ENCODE results near the gene RIN1.
A peak's percentile ranks its signal among the peaks of the same experiment; 100 is the strongest.
"Not testable (repeated sequence)": the region's sequence is repeated elsewhere in the genome, so short reads cannot be mapped to it uniquely, and the experiment has no call there.

Gene RIN1

GRCh38 chr11:66336234-66337102 is at the start of gene RIN1:
Gene RIN1, minus strand, starts transcription at chr11:66336434. Its CDS starts 32 bp downstream, at chr11:66336402.
- DNase-seq (ENCODE audit: low spot score): peak; percentile 81

- DNase-seq (ENCODE audit: low spot score): not testable (repeated sequence)
Observed at GRCh38 chr11:66384316-66384715, 48.1 kb upstream of the RIN1 start.

- DNase-seq (ENCODE audit: low spot score): not testable (repeated sequence)
Observed at GRCh38 chr11:66380264-66380663, 44.0 kb upstream of the RIN1 start.

- not testable (repeated sequence) for DNase-seq (ENCODE audit: low spot score)
Observed at GRCh38 chr11:66373690-66374287, 37.6 kb upstream of the RIN1 start.

GRCh38 chr11:66373265-66373664 is 37.0 kb upstream of the RIN1 start:
- DNase-seq (ENCODE audit: low spot score): no peak

- no peak for DNase-seq (ENCODE audit: low spot score)
Observed at GRCh38 chr11:66371627-66372415, 35.6 kb upstream of the RIN1 start, which contains the start of gene SLC29A2. Gene SLC29A2, minus strand, starts transcription at chr11:66371760. Its CDS starts 169 bp downstream, at chr11:66371591.

GRCh38 chr11:66369073-66369894 is 33.0 kb upstream of the RIN1 start:
- no peak for DNase-seq (ENCODE audit: low spot score)

GRCh38 chr11:66368484-66368883 is 32.2 kb upstream of the RIN1 start:
- DNase-seq (ENCODE audit: low spot score): no peak

- no peak for DNase-seq (ENCODE audit: low spot score)
Observed at GRCh38 chr11:66367561-66368312, 31.5 kb upstream of the RIN1 start.

GRCh38 chr11:66366844-66367477 is 30.7 kb upstream of the RIN1 start:
- no peak for DNase-seq (ENCODE audit: low spot score)

- DNase-seq (ENCODE audit: low spot score): no peak
Observed at GRCh38 chr11:66365711-66366619, 29.7 kb upstream of the RIN1 start.

GRCh38 chr11:66365166-66365565 is 28.9 kb upstream of the RIN1 start:
- no peak for DNase-seq (ENCODE audit: low spot score)

GRCh38 chr11:66363805-66364535 is 27.7 kb upstream of the RIN1 start:
- no peak for DNase-seq (ENCODE audit: low spot score)

- DNase-seq (ENCODE audit: low spot score): no peak
Observed at GRCh38 chr11:66363187-66363601, 27.0 kb upstream of the RIN1 start.

GRCh38 chr11:66362481-66363147 is 26.4 kb upstream of the RIN1 start:
- DNase-seq (ENCODE audit: low spot score): no peak

- no peak for DNase-seq (ENCODE audit: low spot score)
Observed at GRCh38 chr11:66361502-66361941, 25.3 kb upstream of the RIN1 start.

GRCh38 chr11:66360406-66361073 is 24.3 kb upstream of the RIN1 start:
- no peak for DNase-seq (ENCODE audit: low spot score)

Data from kidney capillary endothelial cell (primary cell).